Thyroid gland (tissue), 4 donors: ENCODE data around the gene RASSF8. TPM values are rescaled to one million over a fixed set of nuclear protein-coding genes. Genes with fewer than 3 reads are reported as not detected.

Source experiments
- DNase-seq, 2 donors: peaks; one replicate each; pipeline ENCODE4 v3.0.0-alpha.2; 2019
- H3K27ac ChIP-seq, 3 donors: fragments of 200-600 bp; sonication (generic); 1 replicate in 2 of 3; 2 replicates in 1 of 3; pipeline ENCODE4 v1.5.1; 2016 to 2019; ENCODE audit warnings: mild to moderate bottlenecking in 1 of 3, moderate library complexity in 1 of 3
- H3K27me3 ChIP-seq: fragments of 200-600 bp; sonication (generic); one replicate; pipeline ENCODE4 v1.5.1; 2019
- H3K36me3 ChIP-seq, 2 donors: fragments of 200-600 bp; sonication (generic); one replicate each; pipeline ENCODE4 v1.5.1; 2016 to 2019
- H3K4me1 ChIP-seq, 2 donors: fragments of 200-600 bp; sonication (generic); one replicate each; pipeline ENCODE4 v1.5.1; 2017 to 2019
- H3K4me3 ChIP-seq, 3 donors: fragments of 200-600 bp; sonication (generic); replicated peaks in 1 of 3; 1 replicate in 2 of 3; 2 replicates in 1 of 3; pipeline ENCODE4 v1.5.1; 2016; ENCODE audit warnings: mild to moderate bottlenecking in 1 of 3
- H3K9me3 ChIP-seq: fragments of 200-600 bp; sonication (generic); one replicate; pipeline ENCODE4 v1.5.1; 2017
- CTCF ChIP-seq, 6 experiments: fragments of 200-600 bp in 3 of 6; fragments of 450-650 bp in 3 of 6; sonication (generic) in 3 of 6; IDR thresholded peaks; one replicate each; pipeline ENCODE4 v1.5.1; 2016 to 2019; ENCODE audit warnings: antibody characterized with exemption in 6 of 6, mild to moderate bottlenecking in 2 of 6, inconsistent platforms in 1 of 6, moderate library complexity in 1 of 6
- POLR2A ChIP-seq, 2 donors: fragments of 450-650 bp; IDR thresholded peaks; one replicate each; pipeline ENCODE4 v1.6.1; 2017; ENCODE audit warnings: antibody characterized with exemption in 2 of 2, mild to moderate bottlenecking in 2 of 2, moderate library complexity in 1 of 2
- WGBS, 2 donors: methylation state at CpG; one replicate each; pipeline ENCODE4 v1.1.5; 2017; 5-methylcytosine and 5-hydroxymethylcytosine counted together
- intact Hi-C: fragments of 100-400 bp; cut with DNase I; formaldehyde crosslinking; loops from one replicate; pipeline ENCODE4 v1.15.1; 2023
- total RNA-seq, 4 donors: library from RNA; depleted of rRNA; stranded (reverse); fragments of >200 nt; gene quantifications; one replicate each; pipeline ENCODE4 v1.2.3, GENCODE V29; 2016

Gene RASSF8
- total RNA-seq, 4 donors from 2014 or later: 20.1 to 69.1 (median 33.5) TPM

GRCh38 chr12:26101350-26101734 is 142.9 kb downstream of the RASSF8 start:
- no peaks in the 10 kb centered on the region for H3K27me3 ChIP-seq
- peaks cover 5 to 17% of the 10 kb centered on the region in 2 donors for H3K4me1 ChIP-seq
- intact Hi-C loops: no loop called here
- no peaks in the 10 kb centered on the region for H3K36me3 ChIP-seq
- peak in 1 of 6 experiments; percentile 17 for TF ChIP-seq CTCF (IDR thresholded peaks at IDR 0.05)
- TF ChIP-seq POLR2A (IDR thresholded peaks at IDR 0.05): peak in 1 of 2 donors; percentile 40
- H3K27ac ChIP-seq: peak overlapping the region; percentile 49 to 73 (median 51)
- whole genome bisulfite sequencing, 2 donors: 23 to 33% methylated on average over 3 of the region's 3 CpGs
- H3K4me3 ChIP-seq: no peak overlapping the region
- DNase-seq: peak; percentile 76 to 77
- H3K9me3 ChIP-seq: no peaks in the 10 kb centered on the region

- Histone ChIP-seq H3K4me1 (peaks cover 5 to 17% of the 10 kb centered on the region in 2 donors), H3K36me3 (no peaks in the 10 kb centered on the region), H3K27me3 (no peaks in the 10 kb centered on the region), H3K9me3 (no peaks in the 10 kb centered on the region), H3K4me3 (no peak overlapping the region), H3K27ac (peak overlapping the region; percentile 26 to 73 (median 49))
- intact Hi-C loops: no loop called here
- no peak for TF ChIP-seq CTCF (IDR thresholded peaks at IDR 0.05)
- WGBS, 2 donors: 60 to 69% methylated on average over 4 of the region's 4 CpGs
- no peak for DNase-seq
Observed at GRCh38 chr12:26101763-26102162, 143.3 kb downstream of the RASSF8 start.

- no peaks in the 10 kb centered on the region for H3K36me3 ChIP-seq
- no peak for TF ChIP-seq POLR2A (IDR thresholded peaks at IDR 0.05)
- TF ChIP-seq CTCF (IDR thresholded peaks at IDR 0.05): no peak
- intact Hi-C loops: no loop called here
- no peak overlapping the region for H3K27ac ChIP-seq
- H3K27me3 ChIP-seq: no peaks in the 10 kb centered on the region
- no peak overlapping the region for H3K4me3 ChIP-seq
- H3K4me1 ChIP-seq: peaks cover 5 to 12% of the 10 kb centered on the region in 2 donors
- no peak for DNase-seq
- no peaks in the 10 kb centered on the region for H3K9me3 ChIP-seq
- 79 to 80% methylated on average over 5 of the region's 5 CpGs for WGBS, 2 donors
Observed at GRCh38 chr12:26102953-26103352, 144.5 kb downstream of the RASSF8 start.

GRCh38 chr12:26106347-26106746 is 147.9 kb downstream of the RASSF8 start:
- WGBS, 2 donors: 66 to 70% methylated on average over 4 of the region's 4 CpGs
- intact Hi-C loops: no loop called here
- TF ChIP-seq POLR2A (IDR thresholded peaks at IDR 0.05): no peak

GRCh38 chr12:26108915-26109314 is 150.4 kb downstream of the RASSF8 start:
- Histone ChIP-seq H3K27ac (peak overlapping the region; percentile 74 to 94 (median 80)), H3K4me3 (no peak overlapping the region), H3K9me3 (no peaks in the 10 kb centered on the region), H3K36me3 (no peaks in the 10 kb centered on the region), H3K4me1 (peaks cover 15 to 20% of the 10 kb centered on the region in 2 donors), H3K27me3 (no peaks in the 10 kb centered on the region)
- DNase-seq: peak in 1 of 2 donors; percentile 12
- 26 to 58% methylated on average over 2 of the region's 2 CpGs for WGBS, 2 donors
- TF ChIP-seq POLR2A (IDR thresholded peaks at IDR 0.05): no peak
- no peak for TF ChIP-seq CTCF (IDR thresholded peaks at IDR 0.05)
- intact Hi-C loops: no loop called here

More at GRCh38 chr12:26106347-26106746, 147.9 kb downstream of the RASSF8 start:
- Histone ChIP-seq H3K27ac (no peak overlapping the region), H3K4me1 (peaks cover 13 to 19% of the 10 kb centered on the region in 2 donors), H3K9me3 (no peaks in the 10 kb centered on the region), H3K4me3 (no peak overlapping the region), H3K36me3 (no peaks in the 10 kb centered on the region), H3K27me3 (no peaks in the 10 kb centered on the region)
- no peak for DNase-seq
